ENCODE results near the gene BRD9. TPM values are rescaled to one million over a fixed set of nuclear protein-coding genes. Genes with fewer than 3 reads are reported as not detected.
A peak's percentile ranks its signal among the peaks of the same experiment; 100 is the strongest.

BRD9 gene
- total and polyA plus RNA-seq, 4 donors, result 33.4 to 49.2 (median 41.2) TPM

- Histone ChIP-seq H3K9me3 (ENCODE audit: control insufficient read depth, insufficient read depth, low read length) (no peaks in the 10 kb centered on the region), H3K27ac (ENCODE audit: low read depth, low read length) (no peak overlapping the region), H3K4me1 (ENCODE audit: control insufficient read depth, insufficient read depth, low read length) (peaks cover 25% of the 10 kb centered on the region), H3K36me3 (ENCODE audit: control insufficient read depth, insufficient read depth, low read length) (peaks cover 67% of the 10 kb centered on the region), H3K27me3 (ENCODE audit: control insufficient read depth, insufficient read depth, low read length) (no peaks in the 10 kb centered on the region), H3K4me3 (ENCODE audit: low read depth, low read length) (no peak overlapping the region)
- WGBS (ENCODE audit: insufficient coverage), result 100% methylated on average over 1 of the region's 15 CpGs
- DNase-seq (ENCODE audit: low read depth in 4 of 6, low spot score in 6 of 6), result no peak
Observed at GRCh38 chr5:889075-889710, 3.4 kb downstream of the BRD9 start.

- no peak overlapping the region for H3K27ac ChIP-seq (ENCODE audit: low read depth, low read length)
- 95% methylated on average over 4 of the region's 11 CpGs for WGBS (ENCODE audit: insufficient coverage)
- DNase-seq (ENCODE audit: low read depth in 4 of 6, low spot score in 6 of 6), result no peak
- H3K4me3 ChIP-seq (ENCODE audit: low read depth, low read length), result no peak overlapping the region
- H3K36me3 ChIP-seq (ENCODE audit: control insufficient read depth, insufficient read depth, low read length), result peaks cover 72% of the 10 kb centered on the region
- no peaks in the 10 kb centered on the region for H3K27me3 ChIP-seq (ENCODE audit: control insufficient read depth, insufficient read depth, low read length)
- H3K9me3 ChIP-seq (ENCODE audit: control insufficient read depth, insufficient read depth, low read length), result no peaks in the 10 kb centered on the region
- H3K4me1 ChIP-seq (ENCODE audit: control insufficient read depth, insufficient read depth, low read length), result peaks cover 23% of the 10 kb centered on the region
Observed at GRCh38 chr5:888638-889035, 4.0 kb downstream of the BRD9 start.

GRCh38 chr5:887947-888637 lies 4.5 kb downstream of the BRD9 start:
- Histone ChIP-seq H3K27me3 (ENCODE audit: control insufficient read depth, insufficient read depth, low read length) (no peaks in the 10 kb centered on the region), H3K4me3 (ENCODE audit: low read depth, low read length) (no peak overlapping the region), H3K4me1 (ENCODE audit: control insufficient read depth, insufficient read depth, low read length) (peaks cover 18% of the 10 kb centered on the region), H3K27ac (ENCODE audit: low read depth, low read length) (no peak overlapping the region), H3K36me3 (ENCODE audit: control insufficient read depth, insufficient read depth, low read length) (peaks cover 77% of the 10 kb centered on the region), H3K9me3 (ENCODE audit: control insufficient read depth, insufficient read depth, low read length) (no peaks in the 10 kb centered on the region)
- whole genome bisulfite sequencing (ENCODE audit: insufficient coverage), result 95% methylated on average over 8 of the region's 14 CpGs
- peak in 1 of 6 donors; percentile 3 for DNase-seq (ENCODE audit: low read depth in 4 of 6, low spot score in 6 of 6)

- peaks cover 11% of the 10 kb centered on the region for H3K4me1 ChIP-seq (ENCODE audit: control insufficient read depth, insufficient read depth, low read length)
- no peak overlapping the region for H3K27ac ChIP-seq (ENCODE audit: low read depth, low read length)
- H3K27me3 ChIP-seq (ENCODE audit: control insufficient read depth, insufficient read depth, low read length), result no peaks in the 10 kb centered on the region
- peaks cover 90% of the 10 kb centered on the region for H3K36me3 ChIP-seq (ENCODE audit: control insufficient read depth, insufficient read depth, low read length)
- no peak overlapping the region for H3K4me3 ChIP-seq (ENCODE audit: low read depth, low read length)
- no peaks in the 10 kb centered on the region for H3K9me3 ChIP-seq (ENCODE audit: control insufficient read depth, insufficient read depth, low read length)
- 94% methylated on average over 21 of the region's 26 CpGs for whole genome bisulfite sequencing (ENCODE audit: insufficient coverage)
- no peak for DNase-seq (ENCODE audit: low read depth in 4 of 6, low spot score in 6 of 6)
Observed at GRCh38 chr5:886716-887325, 5.8 kb downstream of the BRD9 start.

GRCh38 chr5:886036-886435 lies 6.6 kb downstream of the BRD9 start:
- Histone ChIP-seq H3K4me1 (ENCODE audit: control insufficient read depth, insufficient read depth, low read length) (peaks cover 3% of the 10 kb centered on the region), H3K4me3 (ENCODE audit: low read depth, low read length) (no peak overlapping the region), H3K36me3 (ENCODE audit: control insufficient read depth, insufficient read depth, low read length) (peaks cover 91% of the 10 kb centered on the region), H3K9me3 (ENCODE audit: control insufficient read depth, insufficient read depth, low read length) (no peaks in the 10 kb centered on the region), H3K27me3 (ENCODE audit: control insufficient read depth, insufficient read depth, low read length) (no peaks in the 10 kb centered on the region), H3K27ac (ENCODE audit: low read depth, low read length) (no peak overlapping the region)
- DNase-seq (ENCODE audit: low read depth in 4 of 6, low spot score in 6 of 6), result no peak
- 97% methylated on average over 9 of the region's 13 CpGs for WGBS (ENCODE audit: insufficient coverage)

GRCh38 chr5:885529-885928 lies 7.1 kb downstream of the BRD9 start:
- WGBS (ENCODE audit: insufficient coverage), result 79% methylated on average over 12 of the region's 13 CpGs
- H3K27ac ChIP-seq (ENCODE audit: low read depth, low read length), result no peak overlapping the region
- H3K9me3 ChIP-seq (ENCODE audit: control insufficient read depth, insufficient read depth, low read length), result no peaks in the 10 kb centered on the region
- DNase-seq (ENCODE audit: low read depth in 4 of 6, low spot score in 6 of 6), result peak in 1 of 6 donors; percentile 9
- no peaks in the 10 kb centered on the region for H3K27me3 ChIP-seq (ENCODE audit: control insufficient read depth, insufficient read depth, low read length)
- peaks cover 91% of the 10 kb centered on the region for H3K36me3 ChIP-seq (ENCODE audit: control insufficient read depth, insufficient read depth, low read length)
- H3K4me3 ChIP-seq (ENCODE audit: low read depth, low read length), result no peak overlapping the region
- no peaks in the 10 kb centered on the region for H3K4me1 ChIP-seq (ENCODE audit: control insufficient read depth, insufficient read depth, low read length)

- no peaks in the 10 kb centered on the region for H3K9me3 ChIP-seq (ENCODE audit: control insufficient read depth, insufficient read depth, low read length)
- H3K27ac ChIP-seq (ENCODE audit: low read depth, low read length), result no peak overlapping the region
- H3K4me1 ChIP-seq (ENCODE audit: control insufficient read depth, insufficient read depth, low read length), result no peaks in the 10 kb centered on the region
- WGBS (ENCODE audit: insufficient coverage), result 87% methylated on average over 18 of the region's 18 CpGs
- no peaks in the 10 kb centered on the region for H3K27me3 ChIP-seq (ENCODE audit: control insufficient read depth, insufficient read depth, low read length)
- no peak overlapping the region for H3K4me3 ChIP-seq (ENCODE audit: low read depth, low read length)
- H3K36me3 ChIP-seq (ENCODE audit: control insufficient read depth, insufficient read depth, low read length), result peaks cover 88% of the 10 kb centered on the region
- no peak for DNase-seq (ENCODE audit: low read depth in 4 of 6, low spot score in 6 of 6)
Observed at GRCh38 chr5:885127-885442, 7.5 kb downstream of the BRD9 start.

DNA sequence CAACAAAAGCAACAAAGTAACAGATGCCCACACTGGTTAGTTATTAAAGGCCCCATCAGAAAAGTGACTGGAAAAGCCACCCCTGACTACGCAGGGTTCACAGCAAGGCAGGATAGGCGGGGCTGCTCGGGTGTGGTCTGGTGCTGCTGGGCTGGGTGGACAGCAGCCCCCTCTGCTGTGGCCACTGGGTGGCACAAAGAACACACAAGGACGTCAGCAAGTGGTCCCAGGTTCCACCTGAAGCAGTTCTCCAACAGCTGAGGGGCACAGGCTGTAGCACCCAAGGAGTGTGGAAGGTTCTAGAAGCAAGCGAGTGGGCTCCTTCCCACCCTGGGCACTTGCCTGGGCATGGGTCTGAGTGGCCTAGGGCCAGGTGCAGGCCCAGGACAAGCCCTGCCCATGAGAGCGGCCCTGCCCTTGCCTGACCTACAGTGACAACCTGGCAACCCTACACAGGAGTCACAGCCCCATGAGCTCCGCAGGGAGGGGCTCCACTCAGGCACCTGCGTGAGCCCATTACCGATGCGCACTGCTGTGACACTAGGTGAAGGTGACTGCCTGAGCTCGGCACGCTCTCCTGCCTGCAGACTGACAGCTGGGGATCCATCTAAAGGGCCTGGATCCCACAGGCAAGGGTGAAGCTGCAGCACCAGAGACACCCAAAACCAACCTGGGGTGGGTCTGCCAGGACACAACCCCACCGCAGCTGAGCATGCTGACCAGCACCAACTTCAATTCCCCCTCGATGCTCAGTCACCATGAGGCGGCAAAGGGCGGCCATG lies 8.1 kb downstream of the BRD9 start:
- 93% methylated on average over 16 of the region's 16 CpGs for WGBS (ENCODE audit: insufficient coverage)
- peaks cover 82% of the 10 kb centered on the region for H3K36me3 ChIP-seq (ENCODE audit: control insufficient read depth, insufficient read depth, low read length)
- no peak overlapping the region for H3K4me3 ChIP-seq (ENCODE audit: low read depth, low read length)
- no peak overlapping the region for H3K27ac ChIP-seq (ENCODE audit: low read depth, low read length)
- DNase-seq (ENCODE audit: low read depth in 4 of 6, low spot score in 6 of 6), result no peak
- no peaks in the 10 kb centered on the region for H3K4me1 ChIP-seq (ENCODE audit: control insufficient read depth, insufficient read depth, low read length)
- no peaks in the 10 kb centered on the region for H3K27me3 ChIP-seq (ENCODE audit: control insufficient read depth, insufficient read depth, low read length)
- H3K9me3 ChIP-seq (ENCODE audit: control insufficient read depth, insufficient read depth, low read length), result no peaks in the 10 kb centered on the region

GRCh38 chr5:883475-884181 lies 9.0 kb downstream of the BRD9 start:
- WGBS (ENCODE audit: insufficient coverage), result 92% methylated on average over 28 of the region's 29 CpGs
- peaks cover 78% of the 10 kb centered on the region for H3K36me3 ChIP-seq (ENCODE audit: control insufficient read depth, insufficient read depth, low read length)
- no peak overlapping the region for H3K4me3 ChIP-seq (ENCODE audit: low read depth, low read length)
- no peaks in the 10 kb centered on the region for H3K9me3 ChIP-seq (ENCODE audit: control insufficient read depth, insufficient read depth, low read length)
- no peak overlapping the region for H3K27ac ChIP-seq (ENCODE audit: low read depth, low read length)
- no peak for DNase-seq (ENCODE audit: low read depth in 4 of 6, low spot score in 6 of 6)
- H3K27me3 ChIP-seq (ENCODE audit: control insufficient read depth, insufficient read depth, low read length), result no peaks in the 10 kb centered on the region
- H3K4me1 ChIP-seq (ENCODE audit: control insufficient read depth, insufficient read depth, low read length), result no peaks in the 10 kb centered on the region
